HG02759 (cell line): ENCODE results near the gene RNF217.
"Not testable (repeated sequence)": the region's sequence is repeated elsewhere in the genome, so short reads cannot be mapped to it uniquely, and the experiment has no call there.

Source experiments
- ATAC-seq: cut with Tn5 transposase; IDR thresholded peaks from one replicate; pipeline ENCODE4 v1.9.1; 2021; ENCODE audit warnings: mild to moderate bottlenecking, moderate library complexity; ENCODE audit not compliant: unreplicated experiment

Gene RNF217

DNA sequence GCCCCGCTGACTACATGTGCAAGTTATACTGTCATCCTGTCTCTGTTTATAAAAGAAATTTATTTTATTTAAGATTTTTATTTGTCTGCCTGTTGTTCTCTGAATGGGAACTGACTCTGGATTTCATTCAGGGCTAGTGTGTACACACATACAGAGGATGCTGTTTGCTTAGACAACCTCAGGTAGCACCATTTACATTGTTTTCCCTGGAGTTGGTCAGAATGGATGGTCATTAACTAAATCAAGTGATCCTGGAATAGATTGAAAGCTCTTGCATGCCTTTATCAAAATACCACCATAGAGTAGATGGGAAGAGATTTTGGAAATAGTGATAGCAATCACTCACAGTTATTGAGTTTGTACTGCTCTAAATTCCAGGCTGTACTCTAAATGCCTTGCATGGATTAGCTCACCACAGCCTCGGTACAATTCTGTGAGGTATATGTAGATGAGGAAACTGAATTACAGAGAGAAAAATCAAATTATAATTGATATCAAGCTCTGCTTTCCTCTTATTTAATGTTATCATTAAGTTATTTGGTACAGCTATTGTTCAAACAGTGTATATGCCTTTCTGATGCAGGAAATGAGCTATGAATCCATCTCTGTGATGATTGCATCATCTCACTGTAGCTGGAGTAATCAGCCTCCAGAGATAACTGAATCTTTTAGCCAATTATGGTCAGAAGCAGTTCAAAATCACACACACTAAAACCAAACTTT lies 51.9 kb downstream of the RNF217 start:
- ATAC-seq = no peak

DNA sequence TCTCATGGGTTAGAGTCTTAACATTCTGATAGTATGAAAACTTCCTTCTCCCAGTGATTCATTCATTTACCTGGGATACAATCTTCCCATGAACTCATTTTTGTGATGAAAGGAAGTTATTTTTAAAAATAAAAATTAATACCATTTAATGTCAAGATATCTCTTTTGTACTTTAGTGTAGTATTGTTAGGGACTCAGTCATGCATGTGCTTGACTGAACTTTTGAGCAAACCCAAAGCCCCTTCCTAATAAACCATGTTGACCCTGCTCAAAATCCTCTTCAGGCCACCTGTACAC lies 52.4 kb downstream of the RNF217 start:
- no peak for ATAC-seq

GRCh38 chr6:125015152-125015551 lies 52.9 kb downstream of the RNF217 start:
- no peak for ATAC-seq

GRCh38 chr6:125018136-125018535 lies 55.9 kb downstream of the RNF217 start:
- ATAC-seq = no peak

DNA sequence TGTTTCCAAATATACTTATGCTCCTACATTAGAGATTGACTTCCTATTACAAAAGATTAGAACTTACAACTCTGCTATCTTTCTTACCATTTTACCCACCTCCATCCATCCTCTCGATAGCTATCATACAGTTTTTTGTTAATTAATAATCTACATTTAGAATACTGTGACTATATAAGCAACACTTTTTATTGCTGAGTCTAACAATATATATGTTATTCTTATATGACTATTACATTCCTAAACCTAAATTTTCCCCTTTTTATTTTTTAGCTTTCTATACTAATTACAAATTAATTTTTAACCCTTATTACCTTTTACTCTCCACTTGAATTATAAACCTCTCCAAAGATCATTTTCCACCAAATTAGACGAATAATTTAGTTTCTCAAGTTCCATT lies 57.0 kb downstream of the RNF217 start:
- no peak for ATAC-seq

DNA sequence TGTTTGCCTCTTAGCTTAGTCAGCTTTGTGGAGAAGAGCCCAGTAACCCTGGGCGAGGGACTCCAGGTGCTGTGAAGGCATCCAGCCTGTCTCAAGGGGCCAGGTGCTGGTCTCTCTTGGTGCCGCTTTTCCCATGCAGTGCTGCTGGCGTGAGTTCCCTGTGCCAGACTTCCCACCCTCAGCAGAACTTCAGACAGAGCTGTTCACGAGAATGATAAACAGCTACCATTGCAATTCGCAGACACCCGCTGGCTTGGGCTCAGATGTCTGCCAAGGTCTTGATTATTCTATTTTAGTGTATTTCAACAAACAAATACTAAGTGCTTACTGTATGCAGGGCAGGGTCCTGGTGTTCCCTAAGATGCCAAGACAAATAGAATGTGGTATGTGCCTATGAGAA lies 57.7 kb downstream of the RNF217 start:
- ATAC-seq = no peak

GRCh38 chr6:125020385-125020784 lies 58.1 kb downstream of the RNF217 start:
- ATAC-seq = no peak

DNA sequence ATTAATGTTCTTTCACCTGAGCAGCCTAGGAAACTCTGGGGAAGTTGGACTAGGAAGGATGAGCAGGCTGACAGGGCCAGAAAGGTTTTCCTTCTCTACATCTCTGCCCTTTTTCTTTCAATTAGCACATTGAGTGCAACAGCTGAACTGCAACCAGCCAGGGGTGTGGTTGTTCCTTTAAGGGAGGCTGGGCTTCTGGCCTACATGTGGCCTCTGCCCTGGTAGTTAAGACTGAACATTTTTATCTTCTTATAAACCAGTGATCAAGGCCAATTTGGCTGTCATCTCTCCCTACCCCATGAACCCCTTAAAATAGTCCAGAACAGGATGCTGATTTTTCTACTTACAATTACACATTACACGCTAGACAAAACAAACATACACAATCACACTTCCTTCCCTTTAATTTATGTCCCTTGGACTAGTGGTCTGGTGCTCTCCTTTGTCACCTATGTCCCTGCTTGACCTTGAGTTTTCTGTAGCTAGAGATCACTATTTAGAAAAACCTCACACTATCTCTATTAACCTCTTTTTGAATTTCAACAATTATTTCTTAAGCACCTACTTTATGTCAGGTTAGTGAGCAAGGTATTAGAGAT lies 60.3 kb downstream of the RNF217 start:
- ATAC-seq = no peak

DNA sequence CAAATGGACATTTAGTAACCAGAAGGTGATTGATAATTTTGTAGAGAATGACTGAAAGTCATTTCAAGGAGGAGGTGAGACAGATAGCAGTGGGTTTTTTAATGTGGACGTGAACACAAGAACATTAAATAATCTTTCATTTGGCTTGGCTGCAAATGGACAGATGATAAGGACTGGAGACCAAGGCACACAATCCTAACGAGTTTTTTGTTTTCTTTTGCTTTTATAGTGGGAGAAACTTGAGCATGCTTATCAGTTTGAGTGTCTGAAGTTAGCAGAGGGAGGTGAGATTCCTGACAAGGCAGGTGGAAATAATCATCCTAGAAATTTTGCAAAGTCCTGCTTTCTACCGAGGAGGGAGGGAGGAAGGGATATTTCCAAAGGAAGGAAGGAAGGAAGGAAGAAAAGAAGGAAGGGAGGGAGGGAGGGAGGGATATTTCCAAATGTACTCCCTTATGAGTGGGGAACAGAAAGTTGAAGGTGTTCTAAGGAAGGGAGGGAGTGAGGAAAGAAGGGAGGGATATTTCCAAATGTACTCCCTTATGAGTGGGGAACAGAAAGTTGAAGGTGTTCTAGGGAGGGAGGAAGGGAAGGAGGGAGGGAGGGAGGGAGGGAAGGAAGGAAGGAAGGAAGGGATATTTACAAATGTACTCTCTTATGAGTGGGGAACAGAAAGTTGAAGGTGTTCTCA lies 63.1 kb downstream of the RNF217 start:
- ATAC-seq = no peak

- no peak for ATAC-seq
These were observed 65.0 kb downstream of the RNF217 start for GRCh38 chr6:125027287-125027686.

DNA sequence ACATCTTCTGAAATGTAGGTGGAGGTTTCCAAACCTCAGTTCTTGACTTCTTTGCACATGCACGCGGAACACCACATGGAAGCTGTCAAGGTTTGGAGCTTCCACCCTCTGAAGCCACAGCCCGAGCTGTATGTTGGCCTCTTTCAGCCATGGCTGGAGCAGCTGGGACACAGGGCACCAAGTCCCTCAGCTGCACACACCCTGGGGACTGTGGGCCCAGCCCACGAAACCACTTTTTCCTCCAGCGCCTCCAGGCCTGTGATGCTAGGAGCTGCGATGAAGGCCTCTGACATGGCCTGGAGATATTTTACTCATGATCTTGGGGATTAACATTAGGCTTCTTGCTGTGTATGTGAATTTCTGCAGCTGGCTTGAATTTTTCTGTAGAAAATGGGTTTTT lies 68.7 kb downstream of the RNF217 start:
- no peak for ATAC-seq

DNA sequence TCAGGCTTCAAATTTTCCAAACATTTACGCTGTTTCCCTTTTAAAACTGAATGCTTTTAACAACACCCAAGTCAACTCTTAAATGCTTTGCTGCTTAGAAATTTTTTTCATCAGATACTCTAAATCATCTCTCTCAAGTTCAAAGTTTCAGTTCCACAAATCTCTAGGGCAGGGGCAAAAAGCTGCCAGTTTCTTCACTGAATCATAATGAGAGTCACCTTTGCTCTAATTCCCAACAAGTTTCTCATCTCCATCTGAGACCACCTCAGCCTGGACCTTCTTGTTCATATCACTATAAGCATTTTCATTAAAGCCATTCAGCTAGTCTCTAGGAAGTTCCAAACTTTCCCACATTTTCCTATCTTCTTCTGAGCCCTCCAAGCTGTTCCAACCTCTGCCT lies 69.1 kb downstream of the RNF217 start:
- ATAC-seq = no peak

GRCh38 chr6:125034929-125035328 lies 72.7 kb downstream of the RNF217 start:
- ATAC-seq = not testable (repeated sequence)

- ATAC-seq = not testable (repeated sequence)
These were observed 74.2 kb downstream of the RNF217 start for GRCh38 chr6:125036486-125036885.

DNA sequence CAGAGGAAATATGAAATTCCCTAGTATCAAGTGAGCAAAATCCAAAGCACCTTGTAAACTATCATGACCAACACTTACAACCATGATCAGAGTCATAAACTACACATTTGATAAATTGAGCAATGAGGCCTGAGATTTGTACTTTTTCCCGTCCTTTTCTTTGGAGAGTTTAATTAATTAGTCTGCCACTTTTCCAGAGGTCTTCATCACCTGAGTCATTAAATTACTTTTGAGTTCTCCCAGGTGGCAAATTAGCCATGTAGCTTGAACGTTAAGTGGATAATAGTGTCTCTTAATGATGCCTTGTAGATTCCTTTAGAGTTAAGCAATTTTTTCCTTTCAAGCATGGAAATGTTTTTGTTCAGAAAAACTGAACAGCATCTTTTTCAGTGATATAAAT lies 75.6 kb downstream of the RNF217 start:
- ATAC-seq = no peak

DNA sequence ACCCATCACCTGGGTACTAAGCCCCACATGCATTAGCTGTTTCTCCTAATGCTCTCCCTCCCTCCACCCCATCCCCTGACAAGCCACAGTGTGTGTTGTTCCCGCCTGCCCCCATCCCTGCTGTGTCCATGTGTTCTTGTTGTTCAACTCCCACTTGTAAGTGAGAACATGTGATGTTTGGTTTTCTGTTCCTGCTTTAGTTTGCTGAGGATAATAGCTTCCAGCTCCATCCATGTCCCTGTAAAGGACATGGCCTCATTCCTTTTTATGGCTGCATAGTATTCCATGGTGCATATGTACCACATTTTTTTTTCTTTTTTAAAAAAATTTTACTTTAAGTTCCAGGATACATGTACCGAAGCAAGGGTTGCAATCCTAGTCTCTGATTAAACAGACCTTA lies 76.7 kb downstream of the RNF217 start:
- no peak for ATAC-seq

GRCh38 chr6:125041740-125042459 lies 79.7 kb downstream of the RNF217 start:
- ATAC-seq = no peak

GRCh38 chr6:125044066-125044465 lies 81.8 kb downstream of the RNF217 start:
- ATAC-seq = no peak

DNA sequence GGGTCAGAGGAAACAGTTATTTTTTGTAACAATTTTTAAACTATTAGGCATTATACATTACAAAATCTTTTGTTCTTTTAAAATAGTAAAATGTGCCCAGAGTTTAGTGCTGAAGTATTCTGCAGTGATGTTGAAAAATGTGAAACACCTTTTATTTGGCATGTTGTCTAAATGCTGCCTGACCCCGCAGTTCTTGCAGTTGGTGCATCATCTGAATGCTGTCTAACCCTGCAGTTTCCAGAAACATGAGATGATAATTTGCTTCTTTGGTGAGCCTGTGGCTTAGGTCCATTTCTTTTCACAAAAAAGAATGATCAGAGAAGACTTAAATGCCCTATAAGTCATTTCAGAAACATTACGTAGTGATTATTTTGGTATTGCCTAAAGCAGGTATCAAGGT lies 82.4 kb downstream of the RNF217 start:
- ATAC-seq = no peak

DNA sequence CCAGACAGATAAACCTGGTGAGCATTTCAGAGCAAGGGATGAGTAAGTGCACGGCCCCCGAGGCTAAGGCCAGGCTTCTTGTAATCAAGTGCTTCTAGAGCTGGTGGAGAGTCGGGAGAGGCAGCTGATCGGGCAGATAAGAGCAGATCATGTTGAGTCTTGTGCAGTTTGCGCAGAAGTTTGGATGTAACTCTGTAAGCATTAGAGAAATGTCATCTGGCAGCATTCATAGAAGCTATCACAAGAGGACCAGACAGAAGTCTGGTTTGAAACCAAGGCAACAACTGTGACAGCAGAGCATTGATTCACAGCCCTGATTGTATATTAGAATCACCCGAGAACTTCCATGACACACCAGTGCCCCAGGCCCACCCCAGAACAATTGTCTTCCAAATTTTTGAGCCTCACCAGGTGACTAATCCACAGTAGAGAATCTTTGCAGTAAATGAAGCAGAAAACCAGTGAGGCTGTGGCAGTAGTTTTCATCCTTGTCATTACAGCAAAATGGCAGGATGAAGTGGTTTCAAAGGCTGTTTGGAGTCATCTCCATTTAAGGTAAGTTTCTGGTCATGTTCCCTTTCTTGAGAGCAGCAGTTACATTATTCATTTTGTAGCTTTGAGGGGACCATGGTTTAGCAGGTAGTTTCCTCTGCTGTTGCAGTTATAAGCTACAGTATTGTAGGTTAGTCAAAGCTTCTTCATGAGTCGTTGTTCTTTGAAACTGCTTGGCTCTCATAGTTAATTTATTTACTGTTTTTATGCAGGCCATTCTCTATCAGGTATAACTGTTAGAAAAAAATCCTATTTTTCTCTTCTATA lies 84.1 kb downstream of the RNF217 start:
- no peak for ATAC-seq

DNA sequence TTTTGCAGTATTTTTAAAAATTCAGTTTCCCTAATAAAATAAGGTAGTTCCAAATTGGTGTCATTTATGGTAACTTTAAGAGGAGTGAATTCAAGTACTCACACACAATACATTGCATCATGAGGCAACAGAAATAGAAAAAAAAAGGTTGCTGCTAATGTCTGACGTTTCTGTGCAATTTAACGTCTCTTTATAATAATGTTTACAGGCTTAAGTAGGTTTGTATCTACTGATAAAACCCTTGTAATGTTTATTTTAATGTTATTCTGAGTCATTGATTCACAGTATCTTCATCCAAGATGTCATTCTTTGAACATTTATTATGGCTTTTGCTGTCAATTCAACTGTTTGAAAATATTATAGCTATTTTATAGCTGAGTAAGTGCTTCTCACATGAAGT lies 86.0 kb downstream of the RNF217 start:
- no peak for ATAC-seq
